Measurements from ENCODE around the gene TLK2.
A peak's percentile ranks its signal among the peaks of the same experiment; 100 is the strongest.
"Not testable (repeated sequence)": the region's sequence is repeated elsewhere in the genome, so short reads cannot be mapped to it uniquely, and the experiment has no call there.

TLK2 gene

DNA sequence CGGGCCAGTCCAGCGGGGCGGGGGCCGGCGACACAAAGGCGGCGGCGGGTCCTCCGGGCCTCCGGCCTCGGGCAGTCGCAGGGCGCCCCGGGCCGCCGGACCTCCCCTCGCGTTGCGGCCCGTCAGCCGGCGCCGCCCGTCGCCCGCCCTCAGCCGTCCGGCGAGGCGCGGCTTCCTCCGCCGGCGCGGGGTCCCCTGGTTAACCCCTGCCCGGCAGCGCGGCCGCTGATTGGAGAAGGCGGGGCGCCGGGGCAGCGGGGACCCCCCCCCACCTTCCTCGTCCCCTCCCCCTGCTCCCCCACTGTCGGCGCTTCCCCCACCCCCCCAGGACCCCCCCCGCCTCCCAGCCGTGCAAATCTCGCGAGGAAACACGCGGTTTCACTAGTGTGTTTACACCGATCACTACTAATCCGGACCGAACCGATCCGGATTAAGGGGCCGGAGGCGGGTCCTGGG lies at the start of gene TLK2:
Gene TLK2 (plus strand): TSS at position 402 of the 456 bp plus-strand sequence. CDS start 2,301 bp downstream, outside the sequence.
- peak; percentile 84 for DNase-seq

DNA sequence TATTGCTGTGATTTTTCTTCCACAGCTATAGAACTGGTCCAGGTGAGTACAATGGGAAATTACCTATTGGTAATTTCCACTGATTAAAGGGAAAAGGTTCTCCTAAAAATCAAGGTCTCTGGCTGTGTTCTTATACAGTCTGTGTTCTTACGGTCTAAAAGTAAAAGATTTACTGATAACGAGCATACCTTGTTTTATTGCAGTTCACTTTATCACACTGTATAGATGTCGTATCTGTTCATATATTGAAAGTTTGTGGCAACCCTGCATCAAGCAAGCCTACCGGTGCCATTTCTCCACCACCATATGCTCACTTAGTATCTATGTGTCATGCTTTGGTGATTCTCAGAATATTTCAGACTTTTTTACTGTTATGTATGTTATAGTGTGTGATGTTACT lies 43.4 kb upstream of the TLK2 start:
- not testable (repeated sequence) for DNase-seq

DNA sequence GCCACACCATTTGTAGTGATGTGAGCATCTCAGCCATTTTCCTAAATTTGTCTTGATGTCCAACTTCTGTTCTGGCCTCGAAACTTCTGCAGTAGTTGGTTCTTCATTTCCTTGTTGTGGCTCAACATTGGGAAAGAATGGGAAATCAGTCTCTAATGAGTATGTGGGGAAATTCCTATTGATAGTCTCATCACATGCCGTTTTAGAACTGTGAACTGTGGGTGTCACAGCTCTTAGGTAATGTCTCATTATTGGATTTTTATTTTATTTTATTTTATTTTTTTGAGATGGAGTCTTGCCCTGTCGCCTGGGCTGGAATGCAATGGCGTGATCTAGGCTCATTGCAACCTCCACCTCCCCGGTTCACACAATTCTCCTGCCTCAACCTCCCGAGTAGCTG lies 37.4 kb upstream of the TLK2 start:
- not testable (repeated sequence) for DNase-seq

DNA sequence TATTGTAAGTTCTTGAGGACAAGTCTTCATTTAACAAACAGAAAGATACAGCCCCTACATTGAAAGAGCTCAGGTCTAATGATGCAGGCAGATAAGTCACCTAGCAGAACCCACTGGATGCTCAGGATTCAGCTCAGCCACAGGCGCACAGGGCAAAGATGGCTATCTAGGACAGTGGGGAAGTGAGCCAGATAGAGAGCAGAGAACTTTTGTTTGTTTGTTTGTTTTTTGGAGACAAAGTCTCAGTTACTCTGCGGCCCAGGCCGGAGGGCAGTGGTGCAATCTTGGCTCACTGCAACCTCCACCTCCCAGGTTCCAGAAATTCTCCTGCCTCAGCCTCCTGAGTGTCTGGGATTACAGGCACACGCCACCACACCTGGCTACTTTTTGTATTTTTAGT lies 34.6 kb upstream of the TLK2 start:
- DNase-seq = no peak

DNA sequence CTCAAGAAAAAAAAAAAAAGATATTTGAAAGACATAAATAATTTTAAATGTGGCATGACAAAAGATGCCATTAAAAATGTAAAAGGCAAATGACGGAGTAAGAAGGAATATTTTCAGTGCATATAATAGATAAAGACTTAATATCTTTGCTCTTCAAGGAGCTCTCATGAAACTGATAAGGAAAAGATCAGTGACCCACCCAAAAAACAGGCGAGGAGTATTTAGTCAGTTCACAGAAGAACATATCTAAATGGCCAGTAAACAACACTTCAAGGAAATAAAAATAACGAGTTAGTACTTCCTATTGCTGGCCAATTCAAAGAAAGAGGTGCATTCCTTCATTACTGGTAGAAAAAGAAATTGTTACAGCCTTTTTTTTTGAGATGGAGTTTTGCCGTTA lies 32.8 kb upstream of the TLK2 start:
- DNase-seq = not testable (repeated sequence)

DNA sequence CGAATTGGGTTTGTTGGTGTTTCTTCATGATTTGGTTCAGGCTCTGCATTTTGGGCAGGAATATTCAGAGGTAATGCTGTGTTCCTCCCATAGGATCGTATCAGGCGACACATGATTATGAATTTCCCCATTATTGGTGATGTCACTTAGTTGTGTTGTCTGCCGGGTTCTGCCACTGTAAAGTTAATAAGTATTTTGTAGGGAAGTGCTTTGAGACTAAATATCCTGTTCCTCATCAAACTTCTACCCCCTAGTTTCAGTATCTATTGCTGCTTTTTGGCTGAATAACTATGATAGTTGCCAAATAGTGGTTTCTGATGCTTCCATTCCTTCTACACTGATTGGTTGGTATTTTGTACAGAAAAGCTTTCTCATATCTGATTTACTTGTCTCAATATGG lies 26.4 kb upstream of the TLK2 start:
- not testable (repeated sequence) for DNase-seq

DNA sequence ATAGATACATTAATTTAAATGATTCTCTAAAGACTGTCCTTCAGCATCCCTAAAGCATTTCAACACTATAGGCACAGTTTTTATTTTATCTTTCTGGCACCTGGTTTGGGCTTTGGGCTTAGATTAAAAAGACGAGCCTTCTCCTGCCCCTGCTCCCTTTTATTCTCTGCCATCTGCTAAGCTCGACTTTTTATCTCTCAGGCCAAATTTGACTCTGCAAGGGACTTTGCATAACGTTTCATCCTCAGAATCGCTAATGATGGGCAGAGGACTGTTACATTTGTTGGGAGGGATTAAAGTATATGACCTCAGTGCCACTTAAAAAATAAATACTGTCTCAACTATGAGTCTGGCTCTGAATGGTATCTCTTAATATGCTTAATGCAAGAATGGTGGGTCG lies 25.6 kb upstream of the TLK2 start:
- not testable (repeated sequence) for DNase-seq

DNA sequence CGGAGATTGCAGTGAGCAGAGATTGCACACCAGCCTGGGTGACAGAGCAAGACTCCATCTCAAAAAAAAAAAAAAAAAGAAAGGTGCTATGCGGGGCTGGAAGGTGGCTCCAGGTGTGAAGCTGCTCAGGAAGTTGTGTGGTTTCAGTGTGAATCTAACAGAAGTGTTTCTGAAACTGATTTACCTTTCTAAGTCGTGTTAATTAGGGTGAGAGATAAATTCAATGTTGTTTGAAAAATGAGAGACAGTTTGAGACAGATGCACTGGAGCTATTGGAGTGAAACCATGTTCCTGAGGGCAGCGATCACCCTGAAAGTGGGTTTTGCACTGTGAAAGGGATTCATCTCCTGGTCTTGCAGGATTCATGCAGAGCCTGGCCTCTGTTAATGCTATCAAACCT lies 25.0 kb upstream of the TLK2 start:
- DNase-seq = not testable (repeated sequence)

DNA sequence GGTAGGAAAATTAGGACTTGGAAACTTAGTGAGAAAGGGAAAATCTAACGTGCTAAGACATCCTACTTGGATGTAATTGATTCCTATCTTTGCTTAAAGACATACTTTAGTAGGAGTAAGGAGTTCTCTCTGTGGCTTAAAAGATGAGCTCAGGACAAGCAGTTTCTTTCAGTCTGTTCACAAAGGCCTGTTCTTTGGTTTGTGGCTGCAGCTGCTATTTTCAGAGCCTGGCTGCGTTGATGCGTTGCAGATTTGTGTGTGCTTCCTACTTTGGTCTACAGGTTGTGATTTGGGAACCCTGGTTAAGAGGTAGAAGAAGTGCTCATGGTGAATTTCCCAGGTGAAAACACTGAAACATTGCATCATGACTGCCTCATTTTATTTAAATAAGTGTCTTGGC lies 24.5 kb upstream of the TLK2 start:
- not testable (repeated sequence) for DNase-seq

DNA sequence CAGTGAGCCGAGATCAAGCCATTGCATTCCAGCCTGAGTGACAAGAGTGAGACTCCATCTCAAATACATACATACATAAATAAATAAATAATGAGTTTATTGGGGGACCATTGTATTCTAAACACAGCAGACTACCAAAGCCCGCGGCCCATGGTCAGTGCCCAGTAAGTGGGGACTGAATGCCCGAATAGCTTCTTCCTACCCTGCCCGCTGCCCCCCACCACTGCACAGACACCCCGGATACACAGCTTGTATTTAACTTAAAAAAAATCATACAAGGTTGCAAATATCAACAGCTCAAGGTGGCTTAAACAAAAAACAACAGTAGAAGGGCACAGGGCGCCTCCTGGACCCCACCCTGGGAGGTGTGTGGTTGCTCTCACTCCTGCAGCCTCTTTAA lies 22.6 kb upstream of the TLK2 start:
- no peak for DNase-seq

DNA sequence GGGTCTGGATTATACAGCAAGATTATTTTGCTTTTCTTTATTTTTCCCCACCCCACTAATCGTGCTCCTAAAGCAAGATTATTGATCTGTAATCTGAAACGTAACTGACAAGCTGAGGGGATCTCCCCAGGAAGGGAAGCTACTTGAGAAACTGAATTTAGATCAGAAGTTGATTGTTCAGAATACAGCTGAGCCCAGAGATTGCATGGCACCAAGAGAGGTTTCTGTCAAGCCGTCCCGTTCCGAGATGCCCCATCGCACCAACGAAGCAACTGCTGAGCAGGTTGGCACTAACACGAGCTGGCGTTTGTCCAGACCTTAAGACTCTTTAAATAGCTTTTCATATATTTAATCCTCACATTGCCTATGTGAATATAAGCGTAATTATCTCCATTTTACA lies 20.1 kb upstream of the TLK2 start:
- DNase-seq = not testable (repeated sequence)

DNA sequence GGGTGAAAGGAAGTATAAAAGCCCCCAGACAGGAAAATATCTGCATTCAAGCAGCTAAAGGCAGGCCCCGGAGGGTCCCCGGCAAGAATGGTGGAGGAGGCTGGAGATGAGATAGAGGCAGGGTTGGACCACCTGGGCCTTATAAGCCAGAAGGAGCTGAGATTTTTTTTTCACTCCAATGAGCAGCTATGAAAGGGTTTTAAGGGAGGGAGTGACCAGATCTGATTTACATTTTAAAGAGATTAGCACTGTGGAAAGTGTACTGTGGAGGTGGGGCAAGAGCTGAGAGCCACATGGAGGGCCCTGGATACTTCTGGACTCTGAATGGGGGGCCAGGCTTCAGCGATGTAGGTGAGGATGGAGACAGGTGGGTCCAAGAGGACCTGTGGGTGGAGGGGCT lies 14.2 kb upstream of the TLK2 start:
- DNase-seq = not testable (repeated sequence)

DNA sequence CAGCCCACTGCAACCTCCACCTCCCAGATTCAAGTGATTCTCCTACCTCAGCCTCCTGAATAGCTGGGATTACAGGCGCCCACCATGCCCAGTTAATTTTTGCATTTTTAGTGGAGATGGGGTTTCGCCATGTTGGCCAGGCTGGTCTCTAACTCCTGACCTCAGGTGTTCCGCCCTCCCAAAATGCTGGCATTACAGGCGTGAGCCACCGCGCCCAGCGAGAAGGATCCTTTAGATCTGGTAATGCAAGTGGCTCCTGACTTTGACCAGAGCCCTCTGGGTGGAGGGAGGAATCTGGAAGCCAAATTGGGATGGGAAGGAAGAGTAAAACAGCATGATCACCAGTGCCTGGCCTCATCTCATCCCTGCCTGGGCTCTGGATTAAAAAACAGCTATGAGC lies 13.4 kb upstream of the TLK2 start:
- DNase-seq = not testable (repeated sequence)

DNA sequence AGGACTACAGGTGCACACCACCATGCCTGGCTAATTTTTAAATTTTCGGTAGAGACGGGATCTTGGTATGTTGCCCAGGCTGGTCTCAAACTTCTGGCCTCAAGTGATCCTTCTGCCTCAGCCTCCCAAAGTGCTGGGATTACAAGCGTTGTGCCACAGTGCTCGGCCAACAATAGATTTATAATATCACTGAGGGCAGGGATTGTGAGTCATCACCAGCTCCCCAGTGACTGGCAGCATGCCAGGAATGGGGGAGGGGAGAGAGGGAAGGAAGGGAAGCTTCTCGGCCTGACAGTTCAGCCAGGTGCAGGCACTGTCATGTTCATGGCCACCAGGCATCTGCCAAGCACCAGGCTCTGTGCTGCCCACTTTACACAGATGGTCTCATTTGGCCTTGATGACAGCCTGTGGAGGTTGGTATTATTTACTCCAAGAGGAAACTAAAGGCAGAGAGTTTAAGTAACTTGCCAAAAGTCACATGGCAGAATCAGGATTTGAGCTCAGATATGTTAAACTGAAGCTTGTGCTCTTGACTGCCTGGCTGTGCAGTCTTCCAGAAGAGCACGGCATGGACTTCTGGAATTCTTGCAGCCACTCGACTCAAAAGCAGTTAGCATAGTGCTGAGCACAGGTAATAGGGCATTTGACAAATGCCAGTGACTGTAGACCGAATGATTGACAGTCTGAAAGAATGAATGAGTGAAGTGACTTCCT lies 7.8 kb upstream of the TLK2 start:
- DNase-seq = peak; percentile 68

DNA sequence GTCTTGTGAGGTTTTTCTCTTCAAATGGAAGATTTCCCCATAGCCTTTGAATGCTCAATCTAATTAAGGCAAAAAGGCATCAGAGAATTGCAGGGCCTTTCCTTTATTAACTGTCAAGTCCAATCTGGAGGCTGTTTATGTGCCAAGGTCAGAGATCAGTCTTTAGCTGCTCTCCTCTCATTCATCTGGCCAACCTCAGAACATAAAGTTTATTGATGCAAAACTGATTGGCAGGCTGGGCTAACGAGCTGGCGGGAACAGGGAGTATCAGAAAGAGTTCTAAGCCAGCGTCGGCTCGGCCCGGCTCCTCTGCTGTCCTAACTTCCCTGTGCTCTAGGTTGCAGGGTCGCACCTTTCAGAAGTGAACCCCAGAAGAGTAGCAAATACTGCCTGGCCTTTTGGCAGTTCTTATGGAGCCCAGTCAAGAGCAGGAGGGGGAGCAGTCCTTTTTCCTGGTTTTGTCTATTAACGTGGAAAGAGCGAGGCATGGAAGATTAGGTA lies 7.2 kb upstream of the TLK2 start:
- not testable (repeated sequence) for DNase-seq

DNA sequence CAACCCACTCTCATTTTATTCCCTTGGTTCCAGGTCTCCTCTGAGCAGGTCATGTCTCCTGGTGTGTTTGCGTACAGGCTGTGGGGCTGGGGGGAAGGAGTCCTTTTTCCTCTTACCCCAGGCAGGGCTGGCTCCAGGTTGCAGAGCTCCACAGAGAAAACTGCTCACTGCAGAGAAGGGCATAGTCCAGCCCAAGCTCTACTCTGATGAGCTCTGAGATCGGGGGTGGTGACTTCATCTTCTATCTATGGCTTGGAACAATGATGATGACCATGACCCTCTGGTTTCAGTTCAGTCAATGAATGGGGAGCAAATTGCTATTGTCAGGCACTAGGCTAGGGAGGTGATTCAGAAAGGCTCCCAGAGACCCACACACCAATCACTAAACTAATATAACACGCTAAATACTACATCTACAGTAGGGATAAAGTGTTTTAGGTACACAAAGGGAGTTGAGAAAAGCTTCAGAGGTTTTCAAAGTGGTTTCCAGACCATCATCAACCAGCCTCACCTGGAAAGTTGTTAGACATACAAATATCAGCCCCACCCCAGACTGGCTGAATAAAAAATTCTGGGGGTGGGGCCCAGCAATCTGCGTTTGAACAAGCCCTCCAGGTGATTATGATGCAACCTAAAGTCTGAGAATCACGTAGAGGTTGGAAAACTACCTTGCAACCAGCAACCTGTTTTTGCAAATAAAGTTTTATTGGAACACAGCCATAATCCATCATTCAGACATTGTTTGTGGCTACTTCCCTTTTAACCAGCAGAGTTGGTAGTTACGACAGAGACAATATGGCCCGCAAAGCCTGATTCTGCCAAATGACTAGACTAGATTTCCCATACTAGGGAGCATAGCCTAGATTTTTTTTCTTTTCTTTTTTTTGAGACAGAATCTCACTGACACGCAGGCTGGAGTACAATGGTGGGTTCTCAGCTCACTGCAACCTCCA lies 5.3 kb upstream of the TLK2 start:
- DNase-seq = not testable (repeated sequence)

DNA sequence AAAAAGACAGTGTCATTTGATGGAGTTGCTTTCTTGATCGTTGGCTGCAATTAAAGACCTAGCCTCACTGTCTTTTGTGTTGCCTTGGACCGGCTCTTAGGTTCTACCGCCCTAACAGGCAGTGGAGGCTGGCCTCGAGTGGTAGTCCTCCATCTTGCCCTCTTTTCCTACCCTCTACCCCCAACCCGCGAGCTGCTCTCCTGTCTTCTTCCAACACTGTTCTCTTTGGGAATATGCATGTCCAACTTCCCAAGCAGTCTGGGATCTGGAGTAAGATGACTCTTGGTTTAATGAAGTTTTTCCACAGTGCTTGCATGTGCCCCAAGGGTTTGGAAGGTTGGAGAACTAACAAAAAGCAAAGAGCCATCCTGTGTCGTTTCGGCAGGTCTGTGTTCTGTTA lies 1.5 kb upstream of the TLK2 start:
- not testable (repeated sequence) for DNase-seq

DNA sequence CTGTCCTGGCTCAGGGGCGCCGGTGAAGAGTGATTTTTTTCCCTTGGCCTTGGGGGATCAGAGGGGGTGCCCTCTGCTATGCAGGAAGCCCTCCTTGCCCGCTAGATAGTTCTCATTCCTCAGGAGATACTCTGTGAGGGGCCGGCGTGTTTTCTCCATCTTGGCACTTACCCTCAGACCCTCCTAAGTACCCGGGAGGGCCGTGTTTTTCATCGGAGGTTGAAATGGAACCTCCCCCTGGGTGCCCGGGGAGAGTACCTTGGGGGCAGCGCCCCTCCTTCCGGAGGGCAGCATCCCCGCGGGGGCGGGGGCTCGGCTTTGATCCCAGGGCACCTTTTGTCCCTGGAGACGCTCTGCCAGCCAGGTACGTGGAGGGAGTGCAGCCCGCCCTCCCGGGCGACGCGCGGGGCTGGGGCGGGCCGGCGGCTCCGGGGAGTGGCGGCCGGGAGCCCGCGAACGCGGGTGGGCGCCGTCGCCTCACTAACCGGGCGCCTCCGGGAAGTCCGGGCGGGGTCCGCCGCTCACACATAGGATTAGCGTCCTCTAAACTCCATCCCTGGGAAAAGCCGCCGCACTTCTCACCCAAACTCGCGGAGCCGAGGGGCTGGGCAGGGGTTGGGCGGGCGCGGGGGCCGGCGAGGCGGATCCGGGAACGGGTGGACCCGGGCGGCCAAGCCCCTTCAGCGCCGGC lies 762 bp upstream of the TLK2 start:
- not testable (repeated sequence) for DNase-seq

DNA sequence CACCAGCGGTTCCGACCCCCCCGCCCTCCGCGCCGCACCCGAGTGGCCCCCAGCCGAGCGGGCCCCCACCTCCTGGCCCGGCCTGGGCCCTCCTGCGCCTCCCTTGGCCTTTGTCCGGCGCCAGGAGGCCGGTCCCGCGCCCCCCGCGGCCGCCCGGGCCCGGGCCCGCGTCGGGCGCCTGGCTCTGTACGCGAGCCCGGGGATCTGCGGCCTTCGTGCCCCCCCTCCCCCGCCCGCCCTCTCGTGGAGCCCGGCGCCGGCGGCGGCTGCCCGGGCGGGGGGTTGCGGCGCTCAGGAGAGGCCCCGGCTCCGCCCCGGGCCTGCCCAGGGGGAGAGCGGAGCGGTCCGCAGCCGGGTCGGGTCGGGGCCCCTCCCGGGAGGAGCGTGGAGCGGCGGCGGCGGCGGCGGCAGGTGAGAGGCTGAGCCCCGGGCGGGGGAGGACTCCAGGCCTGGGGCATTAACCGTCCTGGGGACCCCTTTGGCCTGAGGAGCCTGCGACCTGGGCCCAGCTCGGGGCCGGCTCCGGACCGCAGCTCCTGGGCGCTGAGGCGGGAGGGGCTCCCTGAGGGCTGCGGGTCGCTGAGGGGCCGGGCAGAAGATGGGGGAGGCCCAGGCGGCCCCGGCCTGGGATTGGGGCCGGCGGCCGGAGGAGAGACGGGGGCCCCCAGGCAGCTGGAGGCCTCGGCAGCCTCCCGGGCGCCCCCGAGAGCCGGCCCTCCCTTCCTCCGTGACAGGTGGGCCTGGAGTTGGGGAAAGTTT lies 434 bp downstream of the TLK2 start:
- DNase-seq = not testable (repeated sequence)

DNA sequence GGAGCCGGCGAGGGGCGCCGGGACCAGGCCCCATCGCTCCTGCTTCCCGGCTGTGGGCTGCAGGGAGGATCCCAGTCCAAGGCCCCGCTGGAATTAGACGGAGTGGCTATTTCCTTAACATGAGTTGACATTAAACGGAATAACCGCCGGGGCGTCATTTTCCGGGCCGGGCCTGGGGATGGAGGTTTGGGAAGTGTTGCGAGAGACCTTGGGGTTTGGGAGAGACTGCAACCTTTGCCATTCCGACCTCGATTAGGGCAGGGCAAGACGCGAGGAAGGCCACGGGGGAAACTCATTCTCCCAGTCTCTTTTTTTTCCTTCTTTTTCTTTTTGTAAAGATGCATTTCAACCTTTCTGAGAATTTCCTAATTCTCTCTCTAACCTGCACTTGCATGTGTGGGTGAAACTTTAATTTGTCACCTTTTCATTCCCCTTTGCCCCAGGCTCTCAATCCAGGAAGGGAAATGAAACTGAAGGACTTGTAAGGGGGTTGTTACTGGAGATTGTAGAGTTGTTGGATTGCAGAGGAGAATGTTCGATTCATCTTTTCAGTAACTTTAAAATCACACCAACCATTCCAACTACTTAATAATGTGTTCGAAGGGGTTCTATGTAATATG lies 1.1 kb downstream of the TLK2 start:
- DNase-seq = not testable (repeated sequence)

DNA sequence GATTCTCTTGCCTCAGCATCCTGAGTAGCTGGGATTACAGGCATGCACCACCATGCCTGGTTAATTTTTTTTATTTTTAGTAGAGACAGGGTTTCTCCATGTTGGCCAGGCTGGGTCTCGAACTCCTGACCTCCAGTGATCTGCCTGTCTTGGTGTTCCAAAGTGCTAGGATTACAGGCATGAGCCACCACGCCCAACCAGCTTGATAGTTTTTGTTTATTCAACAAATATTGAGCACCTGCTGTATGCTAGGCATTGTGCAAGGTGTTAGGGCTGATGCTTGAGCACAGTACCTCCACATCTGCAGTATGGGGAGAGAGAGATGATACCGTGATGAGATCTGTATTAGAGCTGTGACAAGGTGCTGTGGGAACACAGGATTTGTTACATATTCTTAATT lies 3.9 kb downstream of the TLK2 start:
- DNase-seq = not testable (repeated sequence)

DNA sequence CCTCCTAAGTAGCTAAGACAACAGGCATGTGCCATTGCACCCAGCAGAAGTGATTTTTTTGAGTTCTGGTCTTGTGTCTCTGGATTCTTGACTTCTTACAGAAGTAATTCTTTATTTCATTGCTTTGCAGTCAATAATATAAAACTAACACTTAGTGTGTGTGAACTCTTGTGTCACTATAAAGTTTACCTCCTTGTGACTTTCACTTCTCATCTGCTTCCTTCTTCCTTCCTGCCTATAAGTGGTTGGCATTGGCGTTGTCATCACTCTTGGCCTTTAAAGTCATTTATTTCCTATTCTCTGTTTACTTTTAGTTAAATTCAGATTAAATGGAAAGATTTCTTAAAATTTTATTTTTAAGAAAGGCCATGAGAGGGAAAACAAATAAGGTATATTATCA lies 12.4 kb downstream of the TLK2 start:
- DNase-seq = not testable (repeated sequence)

Data from fibroblast of upper back skin (primary cell).